Pancreas (tissue), 10 donors: ENCODE measurements around the gene ARHGAP26. TPM values are rescaled to one million over a fixed set of nuclear protein-coding genes. Genes with fewer than 3 reads are reported as not detected.

Experiments used
- ATAC-seq, 4 donors: fragments of 200-7000 bp; cut with Tn5 transposase; one replicate each; pipeline versions ENCODE4 v1.8.0 to v1.9.1; 2020; ENCODE audit warnings: mild to moderate bottlenecking in 4 of 4, moderate library complexity in 4 of 4
- DNase-seq, 6 donors: peaks; one replicate each; pipeline ENCODE4 v3.0.0-alpha.2; 2020
- FAIRE-seq: peaks from 2 replicates; lab custom pipeline; 2012; peaks lifted over from hg19 to GRCh38; lab: Jason Lieb, UNC
- H3K27ac ChIP-seq, 4 donors: fragments of 200-600 bp; sonication (generic); 1 replicate in 3 of 4; 2 replicates in 1 of 4; pipeline versions ENCODE4 v1.5.0 to v1.8.0; 2020
- H3K27me3 ChIP-seq, 4 donors: fragments of 200-600 bp; one replicate each; pipeline ENCODE4 v1.8.0; 2021
- H3K36me3 ChIP-seq, 3 donors: fragments of 200-600 bp; sonication (generic) in 1 of 3; one replicate each; pipeline versions ENCODE4 v1.5.0 to v1.8.0; 2020 to 2021
- H3K4me1 ChIP-seq, 3 donors: fragments of 200-600 bp; one replicate each; pipeline ENCODE4 v1.8.0; 2021
- H3K4me3 ChIP-seq, 4 donors: fragments of 200-600 bp; sonication (generic) in 2 of 4; one replicate each; pipeline versions ENCODE4 v1.5.0 to v1.8.0; 2020 to 2021
- H3K9me3 ChIP-seq, 4 donors: fragments of 200-600 bp; one replicate each; pipeline ENCODE4 v1.8.0; 2021
- CTCF ChIP-seq, 4 donors: fragments of 200-600 bp; sonication (generic) in 3 of 4; IDR thresholded peaks; one replicate each; pipeline versions ENCODE4 v1.5.0 to v1.8.0; 2021; ENCODE audit warnings: antibody characterized with exemption in 4 of 4
- WGBS, 2 donors: extraction: QIAGEN DNeasy Blood & Tissue Kit; methylation state at CpG; one replicate each; pipeline ENCODE4 v1.1.7; 2013; 5-methylcytosine and 5-hydroxymethylcytosine counted together
- intact Hi-C, 3 donors: fragments of 100-400 bp; cut with DNase I; formaldehyde crosslinking; loops; one replicate each; pipeline versions ENCODE4 v1.11.1 to v1.14.2; 2022
- polyA plus RNA-seq, 2 donors: library from polyadenylated mRNA; stranded (reverse); fragments of 200-250 nt; gene quantifications; one replicate each; pipeline ENCODE4 v1.2.3, GENCODE V29; 2013
- total RNA-seq, 6 donors: library from RNA; stranded (reverse); fragmentation: NEBNext Ultra II Directional in 4 of 6; extraction: Animal tissue kit (Norgen Biotek cat#: 25700) in 4 of 6; gene quantifications; one replicate each; pipeline versions ENCODE4 v1.2.1 to v1.2.4, GENCODE V29; 2021 to 2023
- donor health status: healthy with polysubstance abuse.
- donor health status: DM: no; HTN: no; CAD: no; lungs with moderate emphysema.
- donor health status: DM: no; HTN: no; CAD: no.
- donor health status: control.
- donor health status: control.
- donor health status: Bipolar disorder and iron deficiency.
- donor health status: DM: yes; HTN: yes; CAD: no.
- donor health status: DM: no; HTN: no; CAD: no.
- donor health status: DM: no; HTN: no; CAD: no.
- donor health status: DM: yes; HTN: yes; CAD: no.

The ARHGAP26 gene
- total and polyA plus RNA-seq, 8 donors, result 3.0 to 28.1 (median 10.3) TPM

- intact Hi-C loops, result no loop called here
- ATAC-seq (peak; percentile 96 to 98 (median 98)), FAIRE-seq (no peak), DNase-seq (peak in 2 of 6 donors; percentile 13 to 40)
- H3K36me3 ChIP-seq, result no peaks in the 10 kb centered on the region
- no peaks in the 10 kb centered on the region for H3K9me3 ChIP-seq
- peaks cover 7 to 23% (median 15%) of the 10 kb centered on the region in 3 donors for H3K4me1 ChIP-seq
- no peak overlapping the region for H3K4me3 ChIP-seq
- H3K27me3 ChIP-seq, result no peaks in the 10 kb centered on the region
- TF ChIP-seq CTCF (IDR thresholded peaks at IDR 0.05), result no peak
- peak overlapping the region in 2 of 4 donors; percentile 39 to 44 for H3K27ac ChIP-seq
- 14 to 18% methylated on average over 7 of the region's 7 CpGs for WGBS, 2 donors
Observed at GRCh38 chr5:143051244-143052058, 281.3 kb downstream of the ARHGAP26 start.

DNA sequence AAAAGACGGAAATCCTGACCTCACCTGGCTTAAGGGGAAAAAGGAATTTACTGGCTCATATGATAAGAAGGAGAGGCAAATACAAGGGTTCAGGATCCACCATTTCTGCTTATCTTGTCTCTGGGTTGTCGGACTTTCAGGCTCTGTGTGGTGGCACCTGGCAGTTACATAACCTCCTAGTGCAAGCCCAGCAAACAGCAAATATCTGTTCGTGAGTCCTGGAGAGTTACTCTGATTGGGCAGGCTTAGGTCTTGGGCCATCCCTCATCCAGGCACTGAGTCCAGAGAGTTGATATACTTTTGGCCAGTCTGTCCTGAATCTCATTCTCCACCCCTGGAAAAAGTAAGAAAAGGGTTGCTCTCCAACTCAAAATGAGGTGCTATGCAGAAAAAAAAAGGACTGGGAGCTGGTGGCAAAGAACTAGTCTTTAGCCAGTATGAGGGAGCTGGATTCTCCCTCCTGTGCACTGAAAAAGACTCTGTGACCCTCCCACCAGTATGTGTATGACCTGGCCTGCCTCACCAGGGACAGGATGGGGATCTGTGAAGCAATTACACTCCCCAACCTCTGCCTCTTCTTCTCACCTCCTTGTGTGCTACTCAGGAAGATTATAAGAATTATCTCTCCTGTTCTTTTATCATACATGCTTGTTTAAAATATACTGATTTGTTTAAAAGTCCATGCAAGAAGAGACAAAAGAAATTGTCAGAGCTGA, 282.9 kb downstream of the ARHGAP26 start:
- FAIRE-seq, result no peak
- no peak overlapping the region for H3K4me3 ChIP-seq
- WGBS, 2 donors, result 74 to 76% methylated on average over 3 of the region's 3 CpGs

GRCh38 chr5:143053780-143054179, 283.6 kb downstream of the ARHGAP26 start:
- TF ChIP-seq CTCF (IDR thresholded peaks at IDR 0.05), result no peak
- no peaks in the 10 kb centered on the region for H3K36me3 ChIP-seq
- no peak for FAIRE-seq
- ATAC-seq, result no peak
- H3K4me3 ChIP-seq, result no peak overlapping the region
- DNase-seq, result no peak
- 70% methylated on average over 8 of the region's 8 CpGs for WGBS, 2 donors
- no peaks in the 10 kb centered on the region for H3K9me3 ChIP-seq
- H3K27ac ChIP-seq, result no peak overlapping the region
- peaks cover 7 to 23% (median 15%) of the 10 kb centered on the region in 3 donors for H3K4me1 ChIP-seq
- intact Hi-C loops, result no loop called here
- no peaks in the 10 kb centered on the region for H3K27me3 ChIP-seq

More for the DNA sequence above, 282.9 kb downstream of the ARHGAP26 start:
- Histone ChIP-seq H3K36me3 (no peaks in the 10 kb centered on the region), H3K27me3 (no peaks in the 10 kb centered on the region), H3K4me1 (peaks cover 7 to 23% (median 15%) of the 10 kb centered on the region in 3 donors), H3K27ac (no peak overlapping the region), H3K9me3 (no peaks in the 10 kb centered on the region)
- TF ChIP-seq CTCF (IDR thresholded peaks at IDR 0.05), result no peak
- ATAC-seq (no peak), DNase-seq (no peak)
- intact Hi-C loops, result no loop called here

DNA sequence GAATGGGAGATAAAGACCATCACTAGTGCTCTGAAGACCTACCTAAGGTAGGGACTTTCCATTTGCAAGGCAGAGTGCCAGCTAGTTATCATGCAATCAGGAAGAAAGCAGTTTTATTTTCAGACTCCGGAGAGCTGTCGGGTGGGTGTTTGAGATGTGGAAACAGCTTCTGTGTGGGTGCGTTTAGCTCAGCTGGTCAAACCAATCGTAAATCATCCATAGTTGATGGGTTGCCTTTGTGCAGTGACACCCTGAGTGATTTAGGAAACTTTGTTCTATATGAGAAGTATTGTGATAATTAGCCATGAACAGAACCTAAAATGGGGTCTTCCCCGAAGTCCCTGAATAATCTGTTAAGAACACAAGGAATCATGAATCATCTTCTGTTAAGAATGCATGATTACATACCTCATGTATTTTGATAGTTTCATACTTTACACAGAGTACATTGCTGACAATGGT, 284.3 kb downstream of the ARHGAP26 start:
- WGBS, 2 donors, result 46 to 47% methylated on average over 5 of the region's 5 CpGs
- TF ChIP-seq CTCF (IDR thresholded peaks at IDR 0.05), result no peak
- Histone ChIP-seq H3K4me3 (no peak overlapping the region), H3K27me3 (no peaks in the 10 kb centered on the region), H3K9me3 (no peaks in the 10 kb centered on the region), H3K27ac (no peak overlapping the region), H3K36me3 (no peaks in the 10 kb centered on the region), H3K4me1 (peaks cover 7 to 23% (median 15%) of the 10 kb centered on the region in 3 donors)
- DNase-seq, result no peak
- no peak for FAIRE-seq
- intact Hi-C loops, result no loop called here
- peak in 2 of 4 donors; percentile 24 to 48 for ATAC-seq
